A549 (cell line): Measurements from ENCODE around the gene SCFD1. TPM values are rescaled to one million over a fixed set of nuclear protein-coding genes. Genes with fewer than 3 reads are reported as not detected.
"Not testable (repeated sequence)": the region's sequence is repeated elsewhere in the genome, so short reads cannot be mapped to it uniquely, and the experiment has no call there.

ENCODE experiments used
- ATAC-seq, 2 experiments: fragments of 200-7000 bp in 1 of 2; fragments of >200 bp in 1 of 2; cut with Nextera tagmentation in 1 of 2; cut with Tn5 transposase in 1 of 2; 3 replicates each; pipeline versions ENCODE4 v1.8.0 to v1.9.1; 2018 to 2020; ENCODE audit warnings: mild to moderate bottlenecking in 1 of 2, moderate library complexity in 1 of 2
- CTCF ChIA-PET: fragments of 300-600 bp; sonication (Branson Sonifier 250); formaldehyde crosslinking; extraction: SDS; loops from one replicate; lab custom pipeline; 2021; ENCODE audit warnings: antibody characterized with exemption, inconsistent platforms; lab: Yijun Ruan, JAX
- POLR2A ChIA-PET: fragments of 350-600 bp; formaldehyde crosslinking; extraction: SDS; loops from one replicate; lab custom pipeline; 2021; ENCODE audit warnings: antibody characterized with exemption, inconsistent platforms; lab: Yijun Ruan, JAX
- DNase-seq, 2 experiments: peaks; one replicate each; pipeline versions ENCODE4 v3.0.0 to v3.0.0-alpha.2; 2011 to 2016; ENCODE audit warnings: low read depth in 1 of 2, low spot score in 1 of 2
- FAIRE-seq: peaks from 2 replicates; lab custom pipeline; 2011; peaks lifted over from hg19 to GRCh38; lab: Jason Lieb, UNC
- H3K27ac ChIP-seq, 2 experiments: fragments of >200 bp; sonication (Bioruptor Twin); formaldehyde crosslinking; 3 replicates each; pipeline ENCODE4 v1.5.1; 2016 to 2017
- H3K4me1 ChIP-seq: fragments of >200 bp; sonication (Bioruptor Twin); formaldehyde crosslinking; 3 replicates; pipeline ENCODE4 v1.6.1; 2016
- H3K4me2 ChIP-seq: fragments of >200 bp; sonication (Bioruptor Twin); formaldehyde crosslinking; 3 replicates; pipeline ENCODE4 v1.6.1; 2016
- H3K4me3 ChIP-seq: fragments of >200 bp; sonication (Bioruptor Twin); formaldehyde crosslinking; 3 replicates; pipeline ENCODE4 v1.5.1; 2016
- H3K9me3 ChIP-seq: fragments of >200 bp; sonication (Bioruptor Twin); formaldehyde crosslinking; 3 replicates; pipeline ENCODE4 v1.6.1; 2016
- CBX2 ChIP-seq: fragments of 200-600 bp; sonication (generic); IDR thresholded peaks from 2 replicates; pipeline ENCODE4 v1.6.1; 2016; ENCODE audit warnings: low read depth, mild to moderate bottlenecking, borderline replicate concordance
- CBX8 ChIP-seq: fragments of 200-600 bp; sonication (generic); IDR thresholded peaks from 2 replicates; pipeline ENCODE4 v1.6.1; 2016
- CHD2 ChIP-seq: fragments of 150-350 bp; IDR thresholded peaks from 2 replicates; pipeline ENCODE4 v1.6.1; 2014; ENCODE audit warnings: low read length; ENCODE audit not compliant: partially characterized antibody
- CHD4 ChIP-seq: fragments of 200-600 bp; sonication (generic); IDR thresholded peaks from 2 replicates; pipeline ENCODE4 v1.6.1; 2016; ENCODE audit warnings: antibody characterized with exemption, mild to moderate bottlenecking, borderline replicate concordance
- FOSL2 ChIP-seq, 2 experiments: fragments of 450-650 bp in 1 of 2; fragments of >200 bp in 1 of 2; sonication (Bioruptor Twin) in 1 of 2; formaldehyde crosslinking; IDR thresholded peaks; 2 replicates each; pipeline versions ENCODE4 v1.5.0 to v1.6.1; 2016 to 2020; ENCODE audit warnings: mild to moderate bottlenecking in 1 of 2, moderate library complexity in 1 of 2
- HEYL ChIP-seq: fragments of 250-450 bp; sonication (Bioruptor Pico); IDR thresholded peaks from 2 replicates; pipeline ENCODE4 v1.8.0; 2021; ENCODE audit warnings: mild to moderate bottlenecking, moderate library complexity
- MAZ ChIP-seq: fragments of 150-350 bp; IDR thresholded peaks from 2 replicates; pipeline ENCODE4 v1.6.1; 2014; ENCODE audit warnings: antibody characterized with exemption, low read depth, low read length, borderline replicate concordance
- NFE2L2 ChIP-seq: fragments of 150-350 bp; conservative IDR thresholded peaks from 2 replicates; pipeline ENCODE4 v1.6.1; 2014; ENCODE audit warnings: low read length
- POLR2AphosphoS2 ChIP-seq: conservative IDR thresholded peaks from 2 replicates; pipeline ENCODE4 v1.6.1; 2012; ENCODE audit warnings: low read length, improper control_type of control experiment, inconsistent platforms
- RAD21 ChIP-seq, 2 experiments: fragments of >200 bp in 1 of 2; sonication (Bioruptor Twin) in 1 of 2; formaldehyde crosslinking in 1 of 2; IDR thresholded peaks in 1 of 2; conservative IDR thresholded peaks in 1 of 2; 2 replicates in 1 of 2; 3 replicates in 1 of 2; pipeline ENCODE4 v1.6.1; 2012 to 2018; ENCODE audit warnings: inconsistent platforms in 1 of 2
- RARB ChIP-seq: fragments of 250-450 bp; sonication (Bioruptor Pico); IDR thresholded peaks from 2 replicates; pipeline ENCODE4 v1.8.0; 2021; ENCODE audit warnings: mild to moderate bottlenecking, moderate library complexity
- RNF2 ChIP-seq: fragments of 200-600 bp; sonication (generic); IDR thresholded peaks from 2 replicates; pipeline ENCODE4 v1.6.1; 2016; ENCODE audit warnings: low read depth, mild to moderate bottlenecking, antibody characterized with exemption, moderate library complexity, borderline replicate concordance
- SMC3 ChIP-seq: fragments of >200 bp; sonication (Bioruptor Twin); formaldehyde crosslinking; IDR thresholded peaks from 3 replicates; pipeline ENCODE4 v1.6.1; 2018; ENCODE audit warnings: inconsistent platforms
- WGBS: methylation state at CpG from one replicate; pipeline ENCODE4 v1.1.6; 2017; ENCODE audit errors: missing lambda C conversion rate; 5-methylcytosine and 5-hydroxymethylcytosine counted together
- polyA plus RNA-seq, 4 experiments: library from polyadenylated mRNA; depleted of rRNA in 3 of 4; stranded (reverse); fragments of >200 nt; fragmentation: RNase III in 1 of 4; extraction: RNeasy Plus Mini Kit Qiagen cat#74134 plus additional on column Dnase treatment in 1 of 4; gene quantifications; 2 replicates in 3 of 4; 3 replicates in 1 of 4; pipeline ENCODE4 v1.2.3, GENCODE V29; 2011 to 2017
- TF ChIP-seq, protein P1 (sequence below): fragments of >200 bp; sonication (Bioruptor Twin); formaldehyde crosslinking; IDR thresholded peaks from 2 replicates; pipeline ENCODE4 v1.6.1; 2016
- TF ChIP-seq, protein P2 (sequence below): fragments of 200-600 bp; sonication (generic); IDR thresholded peaks from 2 replicates; pipeline ENCODE4 v1.6.1; 2016; ENCODE audit warnings: antibody characterized with exemption, mild to moderate bottlenecking, moderate library complexity
- TF ChIP-seq, protein P3 (sequence below): fragments of >200 bp; sonication (Bioruptor Twin); formaldehyde crosslinking; IDR thresholded peaks from 3 replicates; pipeline ENCODE4 v1.6.1; 2016

SCFD1 gene
- polyA plus RNA-seq, 2 of the 4 experiments (the other 2 are of a cell fraction), result 52.1 to 158 TPM

DNA sequence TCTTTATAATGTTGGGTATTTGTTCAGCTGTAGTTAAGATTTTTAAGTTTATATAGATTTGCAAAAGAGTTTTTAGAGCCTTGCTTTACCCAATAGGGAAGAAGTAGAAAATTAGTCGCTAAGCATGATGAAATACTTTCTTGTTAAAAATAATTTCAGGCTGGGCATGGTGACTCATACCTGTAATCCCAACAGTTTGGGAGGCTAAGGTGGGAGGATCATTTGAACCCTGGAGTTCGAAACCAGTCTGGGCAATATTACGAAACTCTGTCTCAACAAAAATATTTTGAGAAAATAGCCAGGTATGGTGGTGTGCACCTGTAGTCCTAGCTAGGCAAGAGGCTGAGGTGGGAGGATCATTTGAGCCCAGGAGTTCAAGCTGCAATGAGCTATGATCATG, 18.7 kb upstream of the SCFD1 start:
- ChIA-PET CTCF (interaction anchor here (0.6 to 1.4 kb wide), 2 partner anchors 14 to 302 kb away, joined by 3 read pairs; no protein-coding TSS in a partner anchor), POLR2A (no interaction called here)
- Histone ChIP-seq H3K27ac (no peak overlapping the region), H3K4me3 (no peak overlapping the region), H3K4me2 (no peak overlapping the region), H3K9me3 (no peaks in the 10 kb centered on the region), H3K4me1 (peaks cover 3% of the 10 kb centered on the region; the same call in 2 of the 3 replicates)
- FAIRE-seq (no peak), ATAC-seq (no peak), DNase-seq (no peak)
- TF ChIP-seq FOSL2 (IDR thresholded peaks at IDR 0.05) (no peak), FOSL2 (CRISPR knock-in tag; IDR thresholded peaks at IDR 0.05) (peak; percentile 35; the same call in 1 of the 2 replicates), MAZ (no peak)
- TF ChIP-seq, all 56 proteins: peak for 1
- WGBS, result 88% methylated on average over 3 of the region's 3 CpGs

DNA sequence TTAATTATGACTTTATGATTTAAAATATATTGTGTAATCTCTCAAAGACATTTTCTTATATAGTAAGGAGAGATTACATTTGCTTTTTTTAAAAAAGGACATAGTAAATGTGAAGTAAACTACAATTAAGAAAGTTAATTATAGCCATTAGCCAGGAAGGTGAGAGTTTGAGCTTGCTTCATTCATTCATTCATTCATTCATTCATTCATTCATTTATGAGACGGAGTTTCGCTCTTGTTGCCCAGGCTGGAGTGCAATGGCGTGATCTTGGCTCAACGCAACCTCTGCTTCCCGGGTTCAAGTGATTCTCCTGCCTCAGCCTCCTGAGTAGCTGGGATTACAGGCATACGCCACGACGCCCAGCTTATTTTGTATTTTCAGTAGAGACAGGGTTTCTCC, 17.4 kb upstream of the SCFD1 start:
- H3K9me3 ChIP-seq, DNase-seq, H3K27ac ChIP-seq, H3K4me3 ChIP-seq, H3K4me2 ChIP-seq, ATAC-seq, POLR2A ChIA-PET: not testable (repeated sequence)
- CTCF ChIA-PET, result interaction anchor here (0.6 kb wide), 1 partner anchor 589 kb away, joined by 3 read pairs; no protein-coding TSS in a partner anchor
- 92% methylated on average over 8 of the region's 8 CpGs for WGBS
- FAIRE-seq, result peak; percentile 56
- peaks cover 12% of the 10 kb centered on the region; the same call in 2 of the 3 replicates for H3K4me1 ChIP-seq

DNA sequence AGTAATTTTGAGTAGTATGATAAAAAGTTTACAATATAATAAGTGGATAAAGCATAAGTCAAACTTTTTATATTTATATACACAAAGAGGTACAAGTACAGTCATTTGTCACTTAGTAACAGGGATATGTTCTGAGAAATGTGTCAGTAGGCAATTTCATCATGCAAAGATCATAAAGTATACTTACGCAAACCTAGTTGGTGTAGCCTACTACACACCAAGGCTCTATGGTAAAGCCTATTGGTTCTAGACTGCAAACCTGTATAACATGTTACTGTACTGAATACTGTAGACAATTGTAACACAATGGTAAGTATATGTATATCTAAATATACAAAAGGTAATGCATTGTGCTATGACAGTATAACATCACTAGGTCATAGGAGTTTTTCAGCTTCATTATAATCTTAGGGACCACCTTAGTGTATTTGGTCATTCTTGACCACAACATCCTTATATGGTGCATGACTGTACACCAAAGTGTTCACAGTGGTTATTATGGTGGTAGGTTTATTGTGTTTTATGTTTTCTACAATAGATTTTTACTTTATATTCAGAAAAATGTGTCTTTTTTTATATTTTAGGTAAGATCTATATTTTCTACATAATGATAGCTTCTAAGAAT, 14.9 kb upstream of the SCFD1 start:
- TF ChIP-seq RARB (CRISPR knock-in tag), result no peak
- TF ChIP-seq HEYL (CRISPR knock-in tag), result no peak
- TF ChIP-seq RNF2, result no peak
- no peak for TF ChIP-seq CBX8
- TF ChIP-seq, protein P1, sequence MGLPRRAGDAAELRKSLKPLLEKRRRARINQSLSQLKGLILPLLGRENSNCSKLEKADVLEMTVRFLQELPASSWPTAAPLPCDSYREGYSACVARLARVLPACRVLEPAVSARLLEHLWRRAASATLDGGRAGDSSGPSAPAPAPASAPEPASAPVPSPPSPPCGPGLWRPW, result no peak
- no peak for TF ChIP-seq SMC3
- TF ChIP-seq NFE2L2, result no peak
- TF ChIP-seq, protein P2, sequence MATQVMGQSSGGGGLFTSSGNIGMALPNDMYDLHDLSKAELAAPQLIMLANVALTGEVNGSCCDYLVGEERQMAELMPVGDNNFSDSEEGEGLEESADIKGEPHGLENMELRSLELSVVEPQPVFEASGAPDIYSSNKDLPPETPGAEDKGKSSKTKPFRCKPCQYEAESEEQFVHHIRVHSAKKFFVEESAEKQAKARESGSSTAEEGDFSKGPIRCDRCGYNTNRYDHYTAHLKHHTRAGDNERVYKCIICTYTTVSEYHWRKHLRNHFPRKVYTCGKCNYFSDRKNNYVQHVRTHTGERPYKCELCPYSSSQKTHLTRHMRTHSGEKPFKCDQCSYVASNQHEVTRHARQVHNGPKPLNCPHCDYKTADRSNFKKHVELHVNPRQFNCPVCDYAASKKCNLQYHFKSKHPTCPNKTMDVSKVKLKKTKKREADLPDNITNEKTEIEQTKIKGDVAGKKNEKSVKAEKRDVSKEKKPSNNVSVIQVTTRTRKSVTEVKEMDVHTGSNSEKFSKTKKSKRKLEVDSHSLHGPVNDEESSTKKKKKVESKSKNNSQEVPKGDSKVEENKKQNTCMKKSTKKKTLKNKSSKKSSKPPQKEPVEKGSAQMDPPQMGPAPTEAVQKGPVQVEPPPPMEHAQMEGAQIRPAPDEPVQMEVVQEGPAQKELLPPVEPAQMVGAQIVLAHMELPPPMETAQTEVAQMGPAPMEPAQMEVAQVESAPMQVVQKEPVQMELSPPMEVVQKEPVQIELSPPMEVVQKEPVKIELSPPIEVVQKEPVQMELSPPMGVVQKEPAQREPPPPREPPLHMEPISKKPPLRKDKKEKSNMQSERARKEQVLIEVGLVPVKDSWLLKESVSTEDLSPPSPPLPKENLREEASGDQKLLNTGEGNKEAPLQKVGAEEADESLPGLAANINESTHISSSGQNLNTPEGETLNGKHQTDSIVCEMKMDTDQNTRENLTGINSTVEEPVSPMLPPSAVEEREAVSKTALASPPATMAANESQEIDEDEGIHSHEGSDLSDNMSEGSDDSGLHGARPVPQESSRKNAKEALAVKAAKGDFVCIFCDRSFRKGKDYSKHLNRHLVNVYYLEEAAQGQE, result no peak
- no peak for TF ChIP-seq CHD2
- no peak for TF ChIP-seq POLR2AphosphoS2
- no peak for TF ChIP-seq CBX2
- Histone ChIP-seq H3K4me2 (no peak overlapping the region), H3K4me1 (peaks cover 25% of the 10 kb centered on the region), H3K4me3 (no peak overlapping the region), H3K27ac (no peak overlapping the region), H3K9me3 (no peaks in the 10 kb centered on the region)
- DNase-seq (no peak), FAIRE-seq (no peak), ATAC-seq (no peak)
- WGBS, result 95% methylated on average over 1 of the region's 1 CpG
- ChIA-PET CTCF (no interaction called here), POLR2A (no interaction called here)

DNA sequence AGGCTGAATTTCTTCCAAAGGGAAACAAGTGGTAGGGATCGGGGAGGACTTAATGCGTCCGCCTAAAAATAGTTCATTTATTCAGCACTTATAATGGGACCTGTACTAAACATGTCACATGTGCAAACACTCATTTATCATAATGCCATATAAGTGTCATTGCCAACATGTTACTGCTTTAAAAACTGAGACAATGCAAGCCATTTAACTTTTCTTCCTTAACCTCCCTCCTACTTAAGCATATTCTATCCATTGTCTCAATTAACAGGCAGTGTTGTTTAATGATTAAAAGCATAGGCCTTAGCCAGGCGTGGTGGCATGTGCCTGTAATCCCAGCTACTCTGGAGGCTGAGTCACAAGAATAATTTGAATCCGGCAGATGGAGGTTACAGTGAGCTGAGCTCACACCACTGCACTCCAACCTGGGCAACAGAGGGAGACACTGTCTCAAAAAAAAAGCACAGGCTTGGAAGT, 13.5 kb upstream of the SCFD1 start:
- FAIRE-seq, result no peak
- DNase-seq, result peak in 1 of 2 experiments; percentile 29
- peak; percentile 73 to 85 for ATAC-seq
- Histone ChIP-seq H3K9me3 (no peaks in the 10 kb centered on the region), H3K4me2 (no peak overlapping the region)
- TF ChIP-seq CHD4 (no peak), RAD21 (conservative IDR thresholded peaks at IDR 0.05 in 1 of 2, IDR thresholded peaks at IDR 0.05 in 1 of 2) (peak in 1 of 2 experiments; percentile 7; a peak in 1 of 5 replicates)
- TF ChIP-seq, protein P3, sequence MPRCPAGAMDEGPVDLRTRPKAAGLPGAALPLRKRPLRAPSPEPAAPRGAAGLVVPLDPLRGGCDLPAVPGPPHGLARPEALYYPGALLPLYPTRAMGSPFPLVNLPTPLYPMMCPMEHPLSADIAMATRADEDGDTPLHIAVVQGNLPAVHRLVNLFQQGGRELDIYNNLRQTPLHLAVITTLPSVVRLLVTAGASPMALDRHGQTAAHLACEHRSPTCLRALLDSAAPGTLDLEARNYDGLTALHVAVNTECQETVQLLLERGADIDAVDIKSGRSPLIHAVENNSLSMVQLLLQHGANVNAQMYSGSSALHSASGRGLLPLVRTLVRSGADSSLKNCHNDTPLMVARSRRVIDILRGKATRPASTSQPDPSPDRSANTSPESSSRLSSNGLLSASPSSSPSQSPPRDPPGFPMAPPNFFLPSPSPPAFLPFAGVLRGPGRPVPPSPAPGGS, result no peak
- TF ChIP-seq, all 56 proteins: peak for 1
- no peak overlapping the region for H3K27ac ChIP-seq
- WGBS, result 60% methylated on average over 5 of the region's 5 CpGs
- CTCF ChIA-PET, result interaction anchor here (0.7 to 3.6 kb wide), 4 partner anchors 13 to 48 kb away, joined by 3 to 24 read pairs (median 4); partner anchors contain the start of gene SCFD1
- H3K4me1 ChIP-seq, result peaks cover 25% of the 10 kb centered on the region
- H3K4me3 ChIP-seq, result no peak overlapping the region
- POLR2A ChIA-PET, result interaction anchor here (0.9 to 1.0 kb wide), 2 partner anchors 14 to 49 kb away, joined by 3 to 4 read pairs; no protein-coding TSS in a partner anchor
